Measurements from ENCODE around the gene SIL1. TPM values are rescaled to one million over a fixed set of nuclear protein-coding genes. Genes with fewer than 3 reads are reported as not detected.

Gene SIL1
- total and polyA plus RNA-seq, 2 donors (not counting 3 experiments of a cell fraction or from before 2014, with no cell fraction given): 47.6 to 67.2 TPM

DNA sequence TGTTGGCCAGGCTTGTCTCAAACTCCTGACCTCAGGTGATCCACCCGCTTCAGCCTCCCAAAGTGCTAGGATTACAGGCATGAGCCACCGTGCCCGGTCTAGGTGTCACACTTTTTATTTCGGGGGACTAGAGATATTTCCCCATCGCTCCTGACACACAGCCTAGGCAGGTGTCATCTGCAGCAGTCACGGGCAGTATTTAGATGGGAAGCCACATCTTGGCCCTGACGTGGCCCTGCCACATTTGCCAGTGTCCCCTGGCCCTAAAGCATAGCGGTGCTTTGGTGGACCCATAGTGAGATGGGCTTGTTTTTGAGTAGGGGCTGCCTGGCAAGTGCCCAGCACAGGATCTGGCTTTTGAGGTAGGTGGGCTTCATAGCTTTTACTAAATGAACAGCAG, 278.0 kb downstream of the SIL1 start:
- TF ChIP-seq POLR2A (IDR thresholded peaks at IDR 0.05; ENCODE audit: low read depth, low read length) (no peak), POLR2AphosphoS5 (IDR thresholded peaks at IDR 0.05; ENCODE audit: insufficient read depth, low read depth, low read length) (no peak), GATA2 (IDR thresholded peaks at IDR 0.05; ENCODE audit: insufficient read depth, insufficient read length, low read depth, low read length) (no peak), FOS (IDR thresholded peaks at IDR 0.05; ENCODE audit: borderline replicate concordance, insufficient read depth, low read length) (no peak), EZH2 (IDR thresholded peaks at IDR 0.05; ENCODE audit: borderline replicate concordance, low read depth, low read length, severe bottlenecking) (no peak), JUN (IDR thresholded peaks at IDR 0.05; ENCODE audit: borderline replicate concordance, insufficient read depth, insufficient read length, low read depth) (no peak)
- ChIA-PET POLR2A (interaction anchor here (0.7 kb wide), 1 partner anchor 264 kb away, joined by 4 read pairs; no protein-coding TSS in a partner anchor), CTCF (interaction anchor here (1.4 kb wide), 1 partner anchor 130 kb away, joined by 7 read pairs; no protein-coding TSS in a partner anchor)
- FAIRE-seq (no peak), DNase-seq (ENCODE audit: low read depth, low spot score) (no peak)
- Histone ChIP-seq H3K36me3 (ENCODE audit: control insufficient read depth in 2 of 2, extremely low read depth in 1 of 2, insufficient read depth in 2 of 2, low read length in 2 of 2) (peaks cover 7 to 12% of the 10 kb centered on the region in 2 experiments), H3K9me3 (replicated peaks; ENCODE audit: control insufficient read depth, insufficient read depth, low read length) (no peaks in the 10 kb centered on the region), H3K27me3 (ENCODE audit: control insufficient read depth in 2 of 2, insufficient read depth in 2 of 2, low read length in 2 of 2) (no peaks in the 10 kb centered on the region), H3K4me2 (ENCODE audit: insufficient read depth, low read length) (no peak overlapping the region), H3K27ac (ENCODE audit: insufficient read depth, low read depth, low read length) (no peak overlapping the region), H4K20me1 (replicated peaks; ENCODE audit: control insufficient read depth, extremely low read depth, insufficient read depth, low read length) (peaks cover 4% of the 10 kb centered on the region), H3K9ac (replicated peaks; ENCODE audit: extremely low read depth, insufficient read depth, low read length) (no peak overlapping the region), H2AFZ (ENCODE audit: low read depth, low read length) (no peak overlapping the region), H3K79me2 (ENCODE audit: control insufficient read depth, insufficient read depth, low read length) (peaks cover 11% of the 10 kb centered on the region), H3K9me1 (replicated peaks; ENCODE audit: control insufficient read depth, extremely low read depth, insufficient read depth, low read length) (no peaks in the 10 kb centered on the region), H3K4me3 (replicated peaks in 1 of 3; ENCODE audit: insufficient read depth in 1 of 3, low read depth in 1 of 3, low read length in 3 of 3) (no peak overlapping the region), H3K4me1 (ENCODE audit: control insufficient read depth, extremely low read depth, insufficient read depth, low read length) (no peaks in the 10 kb centered on the region)
- dilution Hi-C loops (cut with MboI; ENCODE audit: extremely low pct_ligation_motif_present, low sequenced_read_pairs): no loop called here
- BruUV-seq (replicated peaks): no TSS peak
- intact Hi-C loops (cut with micrococcal nuclease): no loop called here

DNA sequence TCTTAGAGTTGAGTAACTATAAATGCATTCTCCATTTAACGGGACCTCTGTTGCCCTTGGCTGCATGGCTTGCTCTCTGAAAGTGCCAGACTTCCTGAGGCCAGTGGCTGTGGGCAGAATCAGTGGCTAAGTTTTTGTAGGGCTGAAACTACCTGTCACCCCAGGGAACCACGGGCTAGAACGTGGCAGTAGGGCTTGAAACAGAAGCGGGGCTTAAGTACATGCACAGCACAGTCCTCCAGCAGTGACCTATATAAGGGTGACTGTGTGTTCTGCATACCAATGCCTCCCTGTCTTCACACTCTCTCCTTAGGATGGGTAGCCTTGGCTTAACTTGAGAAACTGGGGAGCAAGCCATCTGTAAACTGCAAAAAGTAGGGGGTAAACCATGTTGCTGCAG, 279.5 kb downstream of the SIL1 start:
- dilution Hi-C loops (cut with MboI; ENCODE audit: extremely low pct_ligation_motif_present, low sequenced_read_pairs) (no loop called here), intact Hi-C loops (cut with micrococcal nuclease) (no loop called here)
- peaks cover 13% of the 10 kb centered on the region for H3K79me2 ChIP-seq (ENCODE audit: control insufficient read depth, insufficient read depth, low read length)
- H3K4me3 ChIP-seq (replicated peaks in 1 of 3; ENCODE audit: insufficient read depth in 1 of 3, low read depth in 1 of 3, low read length in 3 of 3): no peak overlapping the region
- H3K4me2 ChIP-seq (ENCODE audit: insufficient read depth, low read length): no peak overlapping the region
- peaks cover 6% of the 10 kb centered on the region in 2 experiments for H3K36me3 ChIP-seq (ENCODE audit: control insufficient read depth in 2 of 2, extremely low read depth in 1 of 2, insufficient read depth in 2 of 2, low read length in 2 of 2)
- ChIA-PET CTCF (no interaction called here), POLR2A (no interaction called here)
- FAIRE-seq (no peak), DNase-seq (ENCODE audit: low read depth, low spot score) (no peak)
- H3K9me1 ChIP-seq (replicated peaks; ENCODE audit: control insufficient read depth, extremely low read depth, insufficient read depth, low read length): no peaks in the 10 kb centered on the region
- no peak overlapping the region for H3K9ac ChIP-seq (replicated peaks; ENCODE audit: extremely low read depth, insufficient read depth, low read length)
- H4K20me1 ChIP-seq (replicated peaks; ENCODE audit: control insufficient read depth, extremely low read depth, insufficient read depth, low read length): peaks cover 2% of the 10 kb centered on the region
- no peaks in the 10 kb centered on the region for H3K27me3 ChIP-seq (ENCODE audit: control insufficient read depth in 2 of 2, insufficient read depth in 2 of 2, low read length in 2 of 2)
- no peak overlapping the region for H3K27ac ChIP-seq (ENCODE audit: insufficient read depth, low read depth, low read length)
- no peak for TF ChIP-seq JUN (IDR thresholded peaks at IDR 0.05; ENCODE audit: borderline replicate concordance, insufficient read depth, insufficient read length, low read depth)
- H3K9me3 ChIP-seq (replicated peaks; ENCODE audit: control insufficient read depth, insufficient read depth, low read length): no peaks in the 10 kb centered on the region
- H2AFZ ChIP-seq (ENCODE audit: low read depth, low read length): no peak overlapping the region
- no peaks in the 10 kb centered on the region for H3K4me1 ChIP-seq (ENCODE audit: control insufficient read depth, extremely low read depth, insufficient read depth, low read length)
- BruUV-seq (replicated peaks): no TSS peak
